Measurements from ENCODE around the gene PHLDB2.
A peak's percentile ranks its signal among the peaks of the same experiment; 100 is the strongest.

PHLDB2 gene

DNA sequence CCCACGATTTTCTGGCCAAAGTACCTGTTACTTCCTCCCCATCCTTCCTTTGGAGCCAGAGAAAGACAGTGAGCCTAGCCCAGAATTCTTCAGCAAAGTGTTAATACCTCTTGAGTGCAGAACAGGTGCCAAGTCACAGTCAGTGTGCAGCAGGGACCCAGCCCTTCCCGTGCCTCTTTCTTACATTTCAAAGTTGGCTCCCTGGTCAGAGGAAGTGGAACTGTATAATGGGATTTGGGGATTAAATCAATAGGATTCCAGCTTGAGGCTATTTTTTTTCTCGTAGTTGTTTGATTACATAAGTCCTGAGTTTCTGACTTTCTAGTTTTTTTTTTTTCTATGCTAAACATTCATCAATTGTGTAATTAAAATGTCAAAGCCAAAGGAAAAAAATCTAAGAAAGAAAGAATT is 67.2 kb downstream of the PHLDB2 start:
- DNase-seq (ENCODE audit: low spot score): no peak

DNA sequence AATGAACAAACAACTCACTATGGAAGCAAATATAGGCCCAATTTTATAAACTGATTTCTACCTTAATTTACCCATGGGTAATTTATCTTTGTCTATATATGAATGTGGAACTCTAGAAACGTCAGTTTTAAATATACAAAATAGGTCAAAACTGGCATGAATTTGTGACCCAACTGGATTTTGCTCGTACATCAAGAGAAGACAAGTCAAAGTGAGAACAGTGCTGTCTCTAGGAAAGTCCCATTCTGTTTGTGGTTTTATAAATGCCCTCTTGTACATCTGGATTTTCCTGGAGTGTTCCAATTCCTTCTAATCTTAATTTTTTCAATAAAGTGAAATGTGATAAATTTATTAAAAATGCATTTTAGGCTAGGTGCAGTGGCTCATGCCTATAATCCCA is 69.5 kb downstream of the PHLDB2 start:
- DNase-seq (ENCODE audit: low spot score): no peak

DNA sequence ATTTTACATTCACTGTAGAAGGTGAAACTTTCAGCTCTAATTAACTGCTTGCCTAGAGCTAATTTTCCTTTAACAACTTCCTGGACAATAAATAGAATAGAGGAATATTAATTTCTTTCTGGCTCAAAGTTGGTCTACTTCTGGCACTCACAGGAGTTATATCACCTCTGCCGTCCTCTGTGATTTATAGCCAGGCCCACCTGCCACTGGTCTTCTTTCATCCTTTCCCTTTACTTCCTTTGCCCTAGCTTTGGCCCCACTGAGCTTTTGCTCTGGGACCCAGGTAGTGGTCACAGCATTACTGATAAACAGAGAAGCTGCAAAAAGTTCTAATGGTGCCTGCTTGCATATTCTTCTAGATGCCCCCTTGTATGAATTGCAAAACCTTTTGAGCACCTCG is 70.4 kb downstream of the PHLDB2 start:
- DNase-seq (ENCODE audit: low spot score): no peak

DNA sequence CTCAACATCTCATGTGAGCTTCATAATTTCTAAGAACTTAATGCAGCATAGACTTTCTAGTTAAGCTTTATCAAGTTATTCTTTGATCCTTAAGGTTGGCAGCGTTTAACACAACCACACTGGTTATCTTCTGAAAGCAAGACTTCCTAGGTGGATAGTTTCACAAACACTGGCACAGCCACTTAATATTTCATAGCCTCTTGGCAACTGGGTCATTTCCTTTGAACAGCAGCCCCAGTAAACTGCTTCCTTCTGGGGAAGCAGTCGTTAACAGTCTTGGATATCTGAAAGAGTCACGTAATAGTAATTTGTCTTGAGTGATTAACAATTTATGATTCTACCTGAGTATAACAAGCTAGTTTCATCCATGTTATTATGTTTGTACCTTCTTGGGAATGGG is 73.9 kb downstream of the PHLDB2 start:
- DNase-seq (ENCODE audit: low spot score): no peak

DNA sequence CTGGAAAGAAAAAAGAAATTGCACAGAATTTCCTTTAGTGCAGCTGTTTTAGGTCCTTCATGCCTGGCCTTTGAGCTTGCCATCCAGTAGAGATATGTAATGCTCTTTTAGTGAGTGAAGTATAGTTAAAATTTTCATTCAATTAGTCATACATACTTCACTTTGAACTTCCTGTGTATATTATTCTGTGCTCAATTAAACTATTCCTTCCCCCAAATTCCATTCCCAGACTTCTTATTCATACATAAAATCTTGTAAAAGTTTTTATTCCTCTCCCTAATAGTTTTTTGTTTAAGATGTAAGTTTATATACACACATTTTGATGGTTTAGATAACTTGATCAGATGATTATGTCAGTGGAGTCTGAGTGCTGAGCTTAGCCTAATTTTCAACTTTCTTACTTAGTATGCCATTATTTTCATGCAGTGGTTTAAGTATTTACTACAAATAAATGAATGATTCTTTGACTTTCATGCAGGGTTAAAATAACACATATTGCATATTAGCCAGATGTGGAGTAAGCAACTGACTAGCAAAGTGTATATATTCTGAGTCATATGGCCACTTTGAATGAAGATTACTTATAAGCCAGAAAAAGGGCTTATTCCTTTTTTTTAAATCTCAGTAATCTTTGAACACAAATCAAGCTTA is 77.3 kb downstream of the PHLDB2 start:
- DNase-seq (ENCODE audit: low spot score): no peak

DNA sequence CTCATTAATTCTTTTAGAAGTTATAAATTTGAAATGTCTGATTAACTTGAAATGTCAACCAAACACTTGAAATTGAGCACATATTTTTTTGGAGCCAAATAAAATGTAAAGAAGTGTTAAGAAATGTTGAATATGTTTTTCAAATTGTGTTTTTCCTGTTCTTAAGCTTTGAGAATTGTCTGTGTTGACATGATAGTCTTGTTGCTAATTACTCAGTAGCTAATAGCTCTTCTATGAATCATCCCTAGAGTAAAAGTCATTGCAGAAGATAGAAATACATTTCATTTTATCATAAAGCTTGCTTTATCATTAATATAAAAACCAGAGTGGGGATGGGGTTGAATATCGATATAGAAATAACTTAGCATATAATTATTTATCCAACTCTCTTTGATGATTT is 77.9 kb downstream of the PHLDB2 start:
- no peak for DNase-seq (ENCODE audit: low spot score)

DNA sequence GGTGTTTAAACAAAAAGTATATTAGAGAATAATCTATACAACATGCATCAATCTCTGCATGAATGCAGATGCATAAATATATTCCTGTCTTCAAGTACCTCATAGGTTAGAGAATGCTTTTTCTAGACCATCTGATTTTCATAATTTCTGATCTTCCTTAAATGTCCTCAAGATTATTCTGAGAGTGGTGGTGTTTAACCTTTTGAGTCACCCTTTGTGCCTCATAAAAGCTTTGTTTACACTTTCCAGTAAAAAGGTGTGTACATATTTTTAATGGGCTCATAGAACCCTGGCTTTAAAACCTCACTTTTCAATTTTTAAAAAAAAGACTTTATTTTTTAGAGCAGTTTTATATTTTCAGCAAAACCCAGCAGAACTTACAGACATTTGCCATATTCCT is 78.8 kb downstream of the PHLDB2 start:
- no peak for DNase-seq (ENCODE audit: low spot score)

DNA sequence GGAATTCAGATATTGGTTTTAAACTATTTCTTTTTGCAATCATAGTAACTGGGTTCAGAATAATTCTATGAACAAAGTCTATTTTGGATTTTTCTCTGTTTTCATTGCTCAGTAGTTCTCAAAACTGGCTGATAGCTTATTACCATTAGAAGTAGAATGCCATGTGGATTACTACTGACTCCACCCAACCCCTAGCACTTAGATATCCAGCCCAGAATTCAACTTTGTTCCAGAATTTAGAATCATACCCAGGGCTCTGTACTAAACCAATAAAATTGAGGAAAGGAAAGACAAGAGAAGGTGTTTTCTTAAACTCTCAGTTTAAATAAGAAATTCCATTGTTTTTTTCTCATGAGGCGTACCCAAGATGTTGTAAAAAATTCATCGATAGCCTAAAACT is 80.8 kb downstream of the PHLDB2 start:
- DNase-seq (ENCODE audit: low spot score): no peak

DNA sequence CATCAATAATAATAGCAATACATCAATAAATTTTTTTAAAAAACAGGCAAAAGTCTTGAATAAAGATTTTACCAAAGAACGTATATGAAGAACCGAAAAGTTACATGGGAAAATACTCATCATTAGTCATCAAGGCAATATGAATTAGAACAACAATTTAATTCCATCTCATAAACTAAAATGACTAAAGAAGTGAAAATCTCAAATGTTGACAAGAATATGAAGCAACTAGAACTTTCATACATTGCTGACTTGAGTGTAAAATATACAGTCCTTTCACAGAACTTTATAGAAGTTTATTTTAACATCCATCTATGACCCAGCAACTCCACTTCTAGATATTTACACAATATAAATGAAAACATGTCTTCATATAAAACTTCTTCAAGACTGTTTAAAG is 84.5 kb downstream of the PHLDB2 start:
- DNase-seq (ENCODE audit: low spot score): no peak

DNA sequence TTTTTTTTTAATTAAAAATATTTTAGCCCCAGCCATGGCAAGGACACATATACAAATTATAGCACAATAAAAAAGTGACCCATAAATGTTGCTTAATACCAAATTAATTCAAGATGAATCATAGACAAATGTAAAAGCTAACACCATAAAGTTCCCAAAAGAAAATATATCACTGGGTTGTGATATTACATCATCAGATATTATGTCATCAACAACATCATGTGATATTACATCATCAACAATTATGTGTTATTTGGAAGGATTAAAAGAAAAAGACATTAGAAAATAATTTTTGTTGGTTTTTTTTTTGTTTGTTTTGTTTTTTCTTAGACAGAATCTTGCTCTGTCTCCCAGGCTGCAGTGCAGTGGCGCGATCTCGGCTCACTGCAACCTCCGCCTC is 85.3 kb downstream of the PHLDB2 start:
- DNase-seq (ENCODE audit: low spot score): no peak

DNA sequence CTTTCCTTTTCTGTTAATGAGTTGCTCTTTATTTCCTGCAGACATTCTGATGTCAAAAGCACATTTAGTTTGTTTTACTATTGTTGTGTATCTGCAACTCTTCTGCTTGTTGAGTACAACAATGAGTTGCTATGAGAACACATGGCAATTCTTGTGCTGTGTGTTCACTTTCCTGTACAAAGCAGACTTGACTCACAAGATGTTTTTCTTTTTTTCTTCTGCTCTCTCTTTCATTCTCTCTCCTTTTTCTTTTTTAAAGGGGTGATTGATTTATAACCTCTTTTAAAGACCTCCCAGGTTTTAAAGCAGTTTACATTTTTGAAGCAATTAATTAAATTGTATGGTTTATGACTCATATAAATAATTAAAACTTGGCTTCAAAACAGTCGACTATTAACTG is 88.2 kb downstream of the PHLDB2 start:
- DNase-seq (ENCODE audit: low spot score): no peak

DNA sequence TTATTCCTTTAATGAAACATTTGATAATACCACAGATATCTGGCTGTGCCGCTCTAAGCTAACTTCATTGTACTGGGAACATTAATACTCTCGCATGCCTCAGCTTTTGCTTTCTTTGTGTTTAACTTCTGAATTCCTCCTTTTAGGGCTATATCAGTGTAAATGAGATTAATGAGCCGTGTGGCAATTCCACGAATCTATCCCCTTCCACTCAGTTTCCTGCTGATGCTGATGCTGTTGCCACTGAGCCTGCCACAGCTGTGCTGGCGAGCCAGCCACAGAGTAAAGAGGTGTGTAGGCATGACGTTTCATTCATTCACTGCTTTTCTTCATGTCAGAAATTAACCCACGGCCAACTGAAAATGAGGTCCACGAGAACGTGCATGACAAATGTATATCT is 89.7 kb downstream of the PHLDB2 start:
- DNase-seq (ENCODE audit: low spot score): no peak

DNA sequence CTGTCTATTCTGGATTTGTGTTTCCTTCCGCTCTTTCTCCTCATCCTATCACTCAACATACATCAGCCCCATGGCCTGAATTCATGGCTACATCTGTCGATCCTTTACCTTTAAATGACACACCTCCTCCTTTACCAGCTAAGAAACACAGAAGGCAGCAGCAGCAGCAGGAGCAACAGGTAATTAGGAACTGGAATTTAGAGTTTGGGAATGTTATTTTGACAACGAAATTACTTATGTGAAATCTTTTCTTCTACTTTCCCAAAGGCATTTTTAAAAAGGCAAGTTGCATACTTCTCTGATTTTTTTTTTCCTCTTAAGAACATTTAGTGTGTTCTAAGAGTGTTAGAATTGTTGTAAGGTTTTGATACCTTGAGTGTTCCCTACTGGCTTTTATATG is 90.6 kb downstream of the PHLDB2 start:
- no peak for DNase-seq (ENCODE audit: low spot score)

DNA sequence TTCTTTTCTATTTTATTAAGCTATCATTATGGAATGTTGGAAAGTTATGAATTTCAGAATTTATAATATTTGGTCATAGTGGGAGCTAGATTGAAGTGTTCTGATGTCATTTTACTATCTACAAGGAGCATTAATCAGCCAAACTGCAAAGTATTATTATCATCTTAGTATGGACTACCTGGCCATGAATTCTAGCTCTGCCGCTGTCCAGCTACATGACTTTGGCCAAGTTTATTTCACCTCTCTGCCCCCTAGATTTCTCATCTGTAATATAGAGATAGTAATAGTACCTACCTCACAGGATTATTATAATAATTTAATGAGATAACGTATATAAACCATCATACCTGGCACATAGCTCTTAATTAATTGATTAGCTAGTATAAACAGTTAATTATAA is 92.0 kb downstream of the PHLDB2 start:
- no peak for DNase-seq (ENCODE audit: low spot score)

DNA sequence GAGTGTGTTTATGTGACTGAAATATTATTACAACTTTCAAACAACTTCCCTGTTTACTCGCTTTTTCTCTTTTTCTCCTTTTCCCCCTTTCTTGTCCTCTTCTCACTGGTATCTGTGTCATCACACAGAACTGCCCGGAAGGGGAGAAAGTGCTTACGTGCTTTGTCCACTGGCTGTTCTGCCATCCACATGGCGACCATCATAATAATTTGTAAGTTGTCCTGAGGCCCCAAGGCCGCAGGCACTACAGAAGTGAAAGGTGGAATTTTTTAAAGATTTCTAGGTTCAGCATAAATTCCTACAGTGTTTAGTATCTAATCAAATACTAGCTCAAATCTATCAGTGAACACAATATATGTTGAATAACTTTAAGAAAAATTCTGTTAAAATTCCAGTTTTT is 93.0 kb downstream of the PHLDB2 start:
- DNase-seq (ENCODE audit: low spot score): no peak

DNA sequence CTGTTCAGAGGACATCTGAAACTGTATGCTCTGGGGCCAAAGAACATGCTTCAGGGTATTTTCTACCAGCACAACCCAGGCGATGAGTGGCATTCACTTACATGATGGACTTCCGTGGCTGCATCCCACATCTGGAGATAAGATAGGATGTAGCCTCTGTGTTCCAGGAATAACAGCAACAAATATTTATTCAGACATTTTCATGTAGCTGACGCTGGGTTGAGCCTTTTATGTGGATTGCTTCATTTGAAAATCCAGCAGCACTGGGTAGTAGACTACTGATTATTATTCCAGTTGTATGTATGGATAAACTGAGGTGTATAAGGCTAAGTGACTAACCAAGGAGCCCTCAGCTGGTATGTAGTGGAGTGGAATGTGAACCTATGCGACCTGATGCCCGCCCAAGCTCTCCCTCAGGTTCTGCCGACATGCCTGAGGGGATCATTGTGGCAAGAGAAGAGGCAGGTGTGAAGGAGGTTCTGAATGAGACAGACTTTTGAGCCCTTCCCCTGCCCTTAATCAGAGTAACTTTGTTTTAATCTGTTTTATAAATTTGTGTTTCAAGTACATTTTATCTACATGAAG is 93.9 kb downstream of the PHLDB2 start:
- DNase-seq (ENCODE audit: low spot score): no peak

DNA sequence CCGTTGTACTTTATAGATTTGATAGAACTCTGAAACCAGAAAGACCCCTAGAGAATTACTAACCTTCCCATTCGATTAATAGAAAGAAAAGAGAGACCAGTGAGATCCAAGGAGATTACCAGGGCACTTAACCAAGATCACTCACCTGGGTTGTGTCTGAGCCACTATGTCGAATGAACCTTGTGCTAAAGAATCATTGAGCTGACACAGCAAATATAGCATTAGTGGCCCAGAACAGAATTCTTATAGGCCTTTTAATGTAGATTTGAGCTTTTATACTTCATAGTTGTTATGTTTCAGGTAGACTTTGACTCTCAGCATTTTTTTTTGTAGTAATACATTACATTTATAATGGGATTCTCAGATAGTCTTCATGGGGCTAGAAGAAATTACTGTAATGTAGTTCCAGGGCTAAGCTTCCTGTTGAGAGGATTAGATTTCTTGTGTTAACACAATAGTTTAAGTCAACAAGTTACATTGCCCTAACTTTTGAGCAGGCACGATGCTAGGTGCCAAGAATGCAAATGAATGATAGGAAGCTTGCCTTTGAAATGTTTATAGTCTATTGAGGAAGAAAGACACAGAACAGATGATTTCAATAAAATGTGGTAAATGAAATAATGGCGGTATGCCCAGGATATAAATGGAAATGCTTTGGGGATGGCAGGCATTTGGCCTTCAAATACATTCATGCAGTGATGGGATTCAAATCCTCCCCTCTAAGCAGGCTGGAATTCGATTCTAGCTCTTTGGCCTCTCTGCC is 95.3 kb downstream of the PHLDB2 start:
- no peak for DNase-seq (ENCODE audit: low spot score)

DNA sequence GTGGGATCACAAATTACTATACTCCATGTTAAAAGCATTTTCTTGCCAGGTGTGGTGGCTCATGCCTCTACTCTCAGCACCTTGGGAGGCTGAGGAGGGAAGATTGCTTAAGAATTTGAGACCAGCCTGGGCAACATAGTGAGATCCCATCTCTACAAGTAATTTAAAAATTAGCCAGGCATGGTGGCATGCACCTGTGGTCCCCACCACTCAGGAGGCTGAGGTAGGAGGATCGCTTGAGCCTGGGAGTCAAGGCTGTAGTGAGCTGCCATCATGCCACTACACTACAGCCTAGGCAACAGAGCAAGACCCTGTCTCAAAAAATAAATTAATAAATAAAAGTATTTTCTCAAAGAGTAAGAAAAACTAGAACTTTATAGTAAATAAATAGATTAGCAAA is 96.8 kb downstream of the PHLDB2 start:
- DNase-seq (ENCODE audit: low spot score): no peak

DNA sequence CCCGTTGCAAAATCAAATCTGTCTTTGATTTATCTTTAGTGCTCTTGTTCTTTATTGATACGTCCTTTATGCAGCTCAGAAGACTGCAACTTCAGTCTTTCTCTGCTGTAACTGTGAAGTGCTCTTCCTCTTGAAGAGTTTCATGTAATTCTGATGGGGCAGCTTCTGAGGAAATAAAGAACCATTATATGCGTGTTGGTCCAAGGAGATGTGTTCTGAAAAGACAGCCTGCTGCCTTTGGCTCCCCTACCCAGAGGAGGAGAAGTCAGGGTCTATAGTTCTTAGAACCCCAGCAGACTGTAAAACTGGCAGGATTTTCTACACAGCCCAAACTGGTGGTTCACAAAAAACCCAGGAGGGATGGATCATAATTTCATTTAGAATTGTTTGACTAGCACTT is 97.4 kb downstream of the PHLDB2 start:
- DNase-seq (ENCODE audit: low spot score): no peak

DNA sequence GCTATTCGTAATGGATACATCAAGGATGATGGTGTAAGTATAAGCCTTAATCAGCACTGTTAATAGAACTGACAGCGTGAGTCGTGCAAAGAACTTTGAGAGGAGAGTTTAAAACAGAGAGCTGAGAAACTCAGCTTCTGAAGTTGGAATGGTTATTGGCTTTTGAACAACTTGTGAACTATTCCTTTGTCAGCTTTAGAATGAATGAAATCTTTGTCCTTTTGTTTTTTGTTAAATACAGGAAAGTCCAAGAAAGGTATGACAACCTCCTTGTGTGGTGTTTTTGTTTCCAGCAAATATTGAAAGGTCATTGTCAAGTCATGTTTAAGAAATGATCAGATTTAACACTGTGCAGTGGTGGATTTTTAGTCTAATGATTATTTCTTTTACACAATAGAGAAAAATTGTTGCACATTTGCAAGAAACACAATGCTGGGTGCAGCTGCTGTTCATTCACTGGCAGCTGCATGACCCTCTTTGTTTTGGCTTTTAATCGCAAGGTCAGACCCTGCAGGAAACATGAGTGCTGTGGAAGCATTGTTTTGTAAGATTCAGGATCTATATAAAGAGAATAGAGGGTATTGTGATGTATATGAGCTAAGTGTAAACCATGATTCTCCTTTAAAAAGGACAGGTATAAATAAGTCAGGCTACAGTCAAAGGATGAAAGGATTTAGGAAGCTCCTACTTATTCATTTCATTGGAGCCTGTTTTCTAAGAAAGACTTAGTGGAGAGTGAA is 98.1 kb downstream of the PHLDB2 start:
- DNase-seq (ENCODE audit: low spot score): no peak

DNA sequence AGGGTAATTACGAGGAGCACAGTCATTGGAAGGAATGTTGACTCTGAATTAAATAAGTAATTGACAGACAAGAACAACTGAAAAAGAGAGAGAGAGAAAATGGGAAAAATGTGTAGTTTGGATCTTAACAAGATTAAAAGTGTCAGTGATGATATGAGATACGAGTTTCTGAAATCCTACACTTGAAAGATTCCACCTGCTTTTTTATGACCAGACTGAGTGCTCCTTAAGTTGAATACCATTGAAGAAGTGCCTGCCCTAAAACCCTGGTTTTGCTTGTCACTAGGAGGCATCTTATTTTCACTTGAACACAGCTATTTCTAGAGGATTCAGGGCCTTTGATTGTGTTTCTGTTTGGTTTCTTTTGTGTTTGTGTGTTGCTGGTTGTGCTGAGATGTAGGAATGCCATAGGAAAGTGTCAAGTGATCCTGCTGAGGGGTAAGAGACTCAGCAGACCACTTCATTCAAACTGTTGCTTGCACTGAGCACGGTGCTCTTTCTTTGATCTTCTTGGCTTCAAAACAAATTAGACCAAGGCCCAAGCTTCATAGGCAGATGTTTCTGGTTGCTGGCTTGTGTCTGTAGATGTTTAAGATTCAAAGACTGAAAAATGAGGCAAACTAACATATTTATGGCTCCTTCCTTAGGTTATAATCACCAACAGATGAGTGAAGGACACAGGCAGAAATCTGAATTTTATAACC is 102.5 kb downstream of the PHLDB2 start:
- no peak for DNase-seq (ENCODE audit: low spot score)

DNA sequence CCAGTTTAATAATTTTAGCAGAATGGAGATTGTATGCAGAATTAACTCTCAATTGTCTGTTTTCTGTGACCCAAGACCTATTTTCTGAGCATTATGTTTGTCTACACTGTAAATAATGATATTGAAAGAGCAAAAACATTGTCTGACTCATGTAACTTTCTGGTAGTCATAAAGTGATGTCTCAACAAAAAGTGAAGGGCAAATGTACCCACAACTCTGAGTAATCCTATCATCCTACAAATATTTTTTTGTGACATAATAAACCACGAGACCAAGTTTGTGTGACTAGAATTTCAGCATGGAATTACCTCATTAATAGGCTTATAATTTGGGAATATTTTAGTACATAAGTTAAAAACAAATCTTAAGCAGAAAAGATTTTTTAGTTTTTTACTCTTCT is 104.4 kb downstream of the PHLDB2 start:
- peak; percentile 19 for DNase-seq (ENCODE audit: low spot score)

Data from activated CD4-positive, alpha-beta T cell treated with anti-CD3 and anti-CD28 coated beads, Interleukin-2, Interleukin-4, amounts not matched to agents 100 ng/mL and 50 ng/mL, durations not matched to agents 16 hours and 8 hours (primary cell).